K562 (cell line): ENCODE measurements around the gene RABGAP1L. TPM values are rescaled to one million over a fixed set of nuclear protein-coding genes. Genes with fewer than 3 reads are reported as not detected.

Experiments used
- BCL6 ChIP-seq: fragments of 250-450 bp; sonication (Bioruptor Pico); IDR thresholded peaks from 2 replicates; pipeline ENCODE4 v1.4.0; 2020
- CHCHD3 ChIP-seq: fragments of 250-450 bp; sonication (Bioruptor Pico); IDR thresholded peaks from 2 replicates; pipeline ENCODE4 v2.1.2; 2022; ENCODE audit warnings: mild to moderate bottlenecking
- FIP1L1 ChIP-seq: fragments of 200-400 bp; formaldehyde crosslinking; IDR thresholded peaks from 2 replicates; pipeline ENCODE4 v1.6.1; 2018; ENCODE audit warnings: mild to moderate bottlenecking, low read depth, low read length; ENCODE audit not compliant: poor library complexity, severe bottlenecking
- MCM2 ChIP-seq: fragments of 450-650 bp; IDR thresholded peaks from 2 replicates; pipeline ENCODE4 v1.6.1; 2017; ENCODE audit warnings: low read depth, mild to moderate bottlenecking
- MEIS2 ChIP-seq: fragments of 450-650 bp; IDR thresholded peaks from 2 replicates; pipeline ENCODE4 v1.6.1; 2014; ENCODE audit warnings: mild to moderate bottlenecking; ENCODE audit not compliant: partially characterized antibody
- NRF1 ChIP-seq, 2 experiments: fragments of 450-650 bp; IDR thresholded peaks in 1 of 2; conservative IDR thresholded peaks in 1 of 2; 2 replicates each; pipeline ENCODE4 v1.6.1; 2014; ENCODE audit warnings: mild to moderate bottlenecking in 2 of 2
- PHB ChIP-seq: fragments of 250-450 bp; sonication (Bioruptor Pico); IDR thresholded peaks from 2 replicates; pipeline ENCODE4 v1.5.0; 2021
- POU5F1 ChIP-seq: fragments of 150-350 bp; IDR thresholded peaks from 2 replicates; pipeline ENCODE4 v1.6.1; 2014; ENCODE audit warnings: borderline replicate concordance, low read length, low read depth, mild to moderate bottlenecking; ENCODE audit not compliant: partially characterized antibody
- SOX6 ChIP-seq: fragments of 450-650 bp; IDR thresholded peaks from 2 replicates; pipeline ENCODE4 v1.6.1; 2014; ENCODE audit warnings: mild to moderate bottlenecking
- SRF ChIP-seq, 2 experiments: fragments of 250-450, 450-650 bp in 1 of 2; sonication (Bioruptor Pico) in 1 of 2; sonication (generic) in 1 of 2; formaldehyde crosslinking; IDR thresholded peaks; 2 replicates each; pipeline versions ENCODE4 v1.5.0 to v1.5.1; 2020 to 2022; ENCODE audit warnings: mild to moderate bottlenecking in 1 of 2, missing genetic modification reagents in 1 of 2
- SRSF1 ChIP-seq: fragments of 200-400 bp; formaldehyde crosslinking; IDR thresholded peaks from 2 replicates; pipeline ENCODE4 v1.6.1; 2017; ENCODE audit warnings: mild to moderate bottlenecking, low read depth, low read length, moderate library complexity
- TAF9B ChIP-seq: fragments of 450-650 bp; IDR thresholded peaks from 2 replicates; pipeline ENCODE4 v1.6.1; 2018; ENCODE audit warnings: mild to moderate bottlenecking; ENCODE audit not compliant: partially characterized antibody
- TOE1 ChIP-seq, 2 experiments: fragments of 450-650 bp in 1 of 2; sonication (generic) in 1 of 2; formaldehyde crosslinking in 1 of 2; IDR thresholded peaks; 2 replicates each; pipeline versions ENCODE4 v1.7.1 to v1.8.0; 2016 to 2022; ENCODE audit warnings: borderline replicate concordance in 2 of 2, mild to moderate bottlenecking in 2 of 2, antibody characterized with exemption in 1 of 2, inconsistent platforms in 1 of 2, low read depth in 1 of 2, missing genetic modification reagents in 1 of 2, moderate library complexity in 1 of 2
- TRIM28 ChIP-seq: fragments of 450-650 bp; IDR thresholded peaks from 2 replicates; pipeline ENCODE4 v1.6.1; 2017
- XRCC3 ChIP-seq: fragments of 450-650 bp; IDR thresholded peaks from 2 replicates; pipeline ENCODE4 v1.6.1; 2017; ENCODE audit warnings: mild to moderate bottlenecking, moderate library complexity
- ZFP30 ChIP-seq: fragments of 250-450 bp; sonication (Bioruptor Pico); IDR thresholded peaks from 2 replicates; pipeline ENCODE4 v1.8.0; 2022; ENCODE audit warnings: moderate library complexity, mild to moderate bottlenecking, inconsistent platforms, borderline replicate concordance
- polyA plus RNA-seq, 8 experiments: library from polyadenylated mRNA; depleted of rRNA in 4 of 8; stranded (reverse) in 5 of 8; unstranded in 3 of 8; fragments of >200 nt; fragmentation: Nextera tagmentation in 2 of 8; fragmentation: Illumina TruSeq in 1 of 8; extraction: Ambion mirVana in 2 of 8; extraction: Trizol in 1 of 8; gene quantifications; 2 replicates each; pipeline versions ENCODE4 v1.2.1 to v1.2.3, GENCODE V29; 2011 to 2014; ENCODE audit warnings: inconsistent platforms in 1 of 8, missing spikeins in 1 of 8
- total RNA-seq, 7 experiments: library from RNA; depleted of rRNA in 6 of 7; stranded (reverse); fragments of >200 nt in 6 of 7; fragmentation: Illumina TruSeq in 2 of 7; extraction: Trizol in 2 of 7; gene quantifications; 2 replicates each; pipeline versions ENCODE4 v1.2.1 to v1.2.3, GENCODE V29; 2011 to 2021; ENCODE audit warnings: low replicate concordance in 1 of 7
- TF ChIP-seq, protein P1 (sequence below): sonication (generic); formaldehyde crosslinking; IDR thresholded peaks from 2 replicates; pipeline ENCODE4 v1.9.0; 2022; ENCODE audit warnings: mild to moderate bottlenecking, missing genetic modification reagents
- TF ChIP-seq, protein P2 (sequence below): fragments of 450-650 bp; formaldehyde crosslinking; IDR thresholded peaks from 2 replicates; pipeline ENCODE4 v1.4.0; 2020; ENCODE audit warnings: mild to moderate bottlenecking, moderate library complexity
- TF ChIP-seq, protein P3 (sequence below): sonication (generic); formaldehyde crosslinking; IDR thresholded peaks from 2 replicates; pipeline ENCODE4 v1.8.0; 2022; ENCODE audit warnings: mild to moderate bottlenecking, low read depth, missing genetic modification reagents
- TF ChIP-seq, protein P4 (sequence below): sonication (generic); formaldehyde crosslinking; IDR thresholded peaks from 2 replicates; pipeline ENCODE4 v1.8.0; 2022; ENCODE audit warnings: missing genetic modification reagents, mild to moderate bottlenecking, moderate library complexity, borderline replicate concordance
- TF ChIP-seq, protein P5 (sequence below): fragments of 450-650 bp; formaldehyde crosslinking; IDR thresholded peaks from 2 replicates; pipeline ENCODE4 v1.4.0; 2022; ENCODE audit warnings: mild to moderate bottlenecking, moderate library complexity

Gene RABGAP1L
- total and polyA plus RNA-seq, 9 of the 15 experiments (the other 6 are each of a cell fraction or from before 2014, with no cell fraction given) = 16.5 to 44.9 (median 26.7) TPM

DNA sequence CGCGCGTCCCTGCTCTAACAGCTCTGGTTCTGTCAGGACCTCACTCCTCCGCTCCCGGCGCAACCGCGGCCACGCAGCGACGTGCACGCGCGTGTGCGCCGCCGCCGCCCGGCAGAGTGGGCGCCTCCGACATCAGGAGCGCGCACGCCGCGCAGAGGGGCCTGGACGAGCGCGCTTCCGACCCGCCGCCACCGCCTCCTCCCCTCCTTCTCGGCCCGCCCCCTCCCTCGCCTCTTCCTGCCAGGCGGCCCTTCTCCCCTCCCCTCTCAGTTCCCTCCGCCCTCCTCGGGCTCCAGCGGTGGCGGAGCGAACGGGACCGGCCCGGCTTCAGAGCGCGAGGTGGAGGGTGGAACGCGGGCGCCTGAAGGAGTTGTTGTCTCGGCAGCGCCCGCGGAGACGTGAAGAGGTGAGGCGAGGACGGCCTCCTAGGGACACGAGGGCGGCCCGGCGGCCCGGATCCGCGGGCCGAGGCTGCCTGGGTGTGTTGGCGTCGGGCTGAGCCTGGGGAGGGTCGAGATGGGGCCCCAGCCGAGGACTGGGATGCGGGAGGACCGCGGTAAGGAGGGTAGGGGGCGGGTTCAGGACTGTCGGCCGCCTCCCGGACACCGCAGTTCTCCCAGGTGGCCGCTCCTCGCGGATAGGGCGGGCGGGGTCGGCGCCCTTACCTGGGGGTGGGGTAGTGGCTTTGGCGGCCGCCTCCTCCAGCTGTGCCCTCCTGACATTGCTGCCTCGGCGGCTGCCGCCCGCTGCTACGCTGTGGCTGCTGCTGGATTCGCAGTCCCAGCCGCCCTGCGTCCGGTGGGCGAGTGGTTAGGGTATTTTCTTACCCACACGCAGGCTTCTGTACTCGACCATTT, at the start of gene RABGAP1L (continued):
- TF ChIP-seq, protein P1, sequence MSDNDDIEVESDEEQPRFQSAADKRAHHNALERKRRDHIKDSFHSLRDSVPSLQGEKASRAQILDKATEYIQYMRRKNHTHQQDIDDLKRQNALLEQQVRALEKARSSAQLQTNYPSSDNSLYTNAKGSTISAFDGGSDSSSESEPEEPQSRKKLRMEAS (CRISPR knock-in tag) = peak; percentile 91
- TF ChIP-seq SOX6 (peak; percentile 76), MEIS2 (peak; percentile 87), NRF1 (conservative IDR thresholded peaks at IDR 0.05 in 1 of 2, IDR thresholded peaks at IDR 0.05 in 1 of 2) (peak; percentile 95), CHCHD3 (CRISPR knock-in tag) (peak; percentile 90), XRCC3 (no peak), ZFP30 (CRISPR knock-in tag) (no peak), MCM2 (no peak), TRIM28 (no peak), FIP1L1 (peak; percentile 86), SRF (CRISPR knock-in tag; IDR thresholded peaks at IDR 0.05) (0 out of 4 replicates have a peak, but pooled peaks of 1 of the 2 experiments have one; percentile 2), POU5F1 (no peak), SRSF1 (peak; percentile 66; the same call in 1 of the 2 replicates), TOE1 (IDR thresholded peaks at IDR 0.05; ENCODE audit: borderline replicate concordance) (0 out of 2 replicates have a peak, but pooled peaks have one; percentile 18), TOE1 (CRISPR knock-in tag; IDR thresholded peaks at IDR 0.05; ENCODE audit: borderline replicate concordance, low read depth) (0 out of 2 replicates have a peak, but pooled peaks have one; percentile 13), BCL6 (peak; percentile 51; the same call in 1 of the 2 replicates), PHB (peak; percentile 80; the same call in 1 of the 2 replicates), TAF9B (no peak)
- TF ChIP-seq, protein P2, sequence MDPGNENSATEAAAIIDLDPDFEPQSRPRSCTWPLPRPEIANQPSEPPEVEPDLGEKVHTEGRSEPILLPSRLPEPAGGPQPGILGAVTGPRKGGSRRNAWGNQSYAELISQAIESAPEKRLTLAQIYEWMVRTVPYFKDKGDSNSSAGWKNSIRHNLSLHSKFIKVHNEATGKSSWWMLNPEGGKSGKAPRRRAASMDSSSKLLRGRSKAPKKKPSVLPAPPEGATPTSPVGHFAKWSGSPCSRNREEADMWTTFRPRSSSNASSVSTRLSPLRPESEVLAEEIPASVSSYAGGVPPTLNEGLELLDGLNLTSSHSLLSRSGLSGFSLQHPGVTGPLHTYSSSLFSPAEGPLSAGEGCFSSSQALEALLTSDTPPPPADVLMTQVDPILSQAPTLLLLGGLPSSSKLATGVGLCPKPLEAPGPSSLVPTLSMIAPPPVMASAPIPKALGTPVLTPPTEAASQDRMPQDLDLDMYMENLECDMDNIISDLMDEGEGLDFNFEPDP (CRISPR knock-in tag) = peak; percentile 73; the same call in 1 of the 2 replicates
- TF ChIP-seq, protein P3, sequence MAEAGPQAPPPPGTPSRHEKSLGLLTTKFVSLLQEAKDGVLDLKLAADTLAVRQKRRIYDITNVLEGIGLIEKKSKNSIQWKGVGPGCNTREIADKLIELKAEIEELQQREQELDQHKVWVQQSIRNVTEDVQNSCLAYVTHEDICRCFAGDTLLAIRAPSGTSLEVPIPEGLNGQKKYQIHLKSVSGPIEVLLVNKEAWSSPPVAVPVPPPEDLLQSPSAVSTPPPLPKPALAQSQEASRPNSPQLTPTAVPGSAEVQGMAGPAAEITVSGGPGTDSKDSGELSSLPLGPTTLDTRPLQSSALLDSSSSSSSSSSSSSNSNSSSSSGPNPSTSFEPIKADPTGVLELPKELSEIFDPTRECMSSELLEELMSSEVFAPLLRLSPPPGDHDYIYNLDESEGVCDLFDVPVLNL (CRISPR knock-in tag) = peak; percentile 61; the same call in 1 of the 2 replicates
- TF ChIP-seq, protein P4, sequence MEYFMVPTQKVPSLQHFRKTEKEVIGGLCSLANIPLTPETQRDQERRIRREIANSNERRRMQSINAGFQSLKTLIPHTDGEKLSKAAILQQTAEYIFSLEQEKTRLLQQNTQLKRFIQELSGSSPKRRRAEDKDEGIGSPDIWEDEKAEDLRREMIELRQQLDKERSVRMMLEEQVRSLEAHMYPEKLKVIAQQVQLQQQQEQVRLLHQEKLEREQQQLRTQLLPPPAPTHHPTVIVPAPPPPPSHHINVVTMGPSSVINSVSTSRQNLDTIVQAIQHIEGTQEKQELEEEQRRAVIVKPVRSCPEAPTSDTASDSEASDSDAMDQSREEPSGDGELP (CRISPR knock-in tag) = peak; percentile 94
- TF ChIP-seq, protein P5, sequence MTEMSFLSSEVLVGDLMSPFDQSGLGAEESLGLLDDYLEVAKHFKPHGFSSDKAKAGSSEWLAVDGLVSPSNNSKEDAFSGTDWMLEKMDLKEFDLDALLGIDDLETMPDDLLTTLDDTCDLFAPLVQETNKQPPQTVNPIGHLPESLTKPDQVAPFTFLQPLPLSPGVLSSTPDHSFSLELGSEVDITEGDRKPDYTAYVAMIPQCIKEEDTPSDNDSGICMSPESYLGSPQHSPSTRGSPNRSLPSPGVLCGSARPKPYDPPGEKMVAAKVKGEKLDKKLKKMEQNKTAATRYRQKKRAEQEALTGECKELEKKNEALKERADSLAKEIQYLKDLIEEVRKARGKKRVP (CRISPR knock-in tag) = peak; percentile 63; the same call in 1 of the 2 replicates
